HG03439 (cell line): ENCODE data around the gene CCDC70.
"Not testable (repeated sequence)": the region's sequence is repeated elsewhere in the genome, so short reads cannot be mapped to it uniquely, and the experiment has no call there.

Source experiments
- ATAC-seq: cut with Tn5 transposase; IDR thresholded peaks from one replicate; pipeline ENCODE4 v1.9.1; 2021; ENCODE audit warnings: mild to moderate bottlenecking, moderate library complexity; ENCODE audit not compliant: unreplicated experiment

The CCDC70 gene

GRCh38 chr13:51861723-51862300 is at the start of gene CCDC70:
TSS of gene CCDC70 (plus strand) at chr13:51861969. CDS start at chr13:51865412, 3,443 bp downstream.
- no peak for ATAC-seq

GRCh38 chr13:51814071-51814470 is 47.7 kb upstream of the CCDC70 start:
- no peak for ATAC-seq

GRCh38 chr13:51814825-51815650 is 46.7 kb upstream of the CCDC70 start:
- ATAC-seq = peak; percentile 76

GRCh38 chr13:51815848-51816247 is 45.9 kb upstream of the CCDC70 start:
- ATAC-seq = no peak

- no peak for ATAC-seq
Observed at GRCh38 chr13:51816604-51817249, 45.0 kb upstream of the CCDC70 start.

GRCh38 chr13:51817717-51818116 is 44.1 kb upstream of the CCDC70 start:
- no peak for ATAC-seq

GRCh38 chr13:51818276-51818675 is 43.5 kb upstream of the CCDC70 start:
- no peak for ATAC-seq

GRCh38 chr13:51818781-51819511 is 42.8 kb upstream of the CCDC70 start:
- ATAC-seq = no peak

- no peak for ATAC-seq
Observed at GRCh38 chr13:51819544-51819943, 42.2 kb upstream of the CCDC70 start.

GRCh38 chr13:51820016-51820597 is 41.7 kb upstream of the CCDC70 start:
- no peak for ATAC-seq

- ATAC-seq = no peak
Observed at GRCh38 chr13:51821606-51822005, 40.2 kb upstream of the CCDC70 start.

GRCh38 chr13:51822106-51822815 is 39.5 kb upstream of the CCDC70 start:
- no peak for ATAC-seq

GRCh38 chr13:51823359-51823758 is 38.4 kb upstream of the CCDC70 start:
- no peak for ATAC-seq

- no peak for ATAC-seq
Observed at GRCh38 chr13:51823863-51824262, 37.9 kb upstream of the CCDC70 start.

- ATAC-seq = not testable (repeated sequence)
Observed at GRCh38 chr13:51824712-51825111, 37.1 kb upstream of the CCDC70 start.

- no peak for ATAC-seq
Observed at GRCh38 chr13:51825165-51825592, 36.6 kb upstream of the CCDC70 start.

GRCh38 chr13:51825681-51826254 is 36.0 kb upstream of the CCDC70 start:
- no peak for ATAC-seq

GRCh38 chr13:51826606-51827005 is 35.2 kb upstream of the CCDC70 start:
- ATAC-seq = no peak

GRCh38 chr13:51827254-51827653 is 34.5 kb upstream of the CCDC70 start:
- no peak for ATAC-seq
